Kidney (tissue), 14 donors: Measurements from ENCODE around the gene RIMKLB. TPM values are rescaled to one million over a fixed set of nuclear protein-coding genes. Genes with fewer than 3 reads are reported as not detected.

ENCODE experiments used
- DNase-seq, 5 donors: peaks; one replicate each; pipeline ENCODE4 v3.0.0-alpha.2; 2013 to 2020
- FAIRE-seq: peaks from 2 replicates; lab custom pipeline; 2012; peaks lifted over from hg19 to GRCh38; lab: Jason Lieb, UNC
- H3K27ac ChIP-seq, 2 donors: one replicate each; pipeline ENCODE4 v1.7.0; 2013; ENCODE audit warnings: low read depth in 2 of 2, low read length in 2 of 2, inconsistent platforms in 1 of 2
- H3K27me3 ChIP-seq: one replicate; pipeline ENCODE4 v1.7.1; 2013; ENCODE audit warnings: low read length, inconsistent platforms; ENCODE audit not compliant: control insufficient read depth, insufficient read depth
- H3K36me3 ChIP-seq, 3 donors: one replicate each; pipeline versions ENCODE4 v1.7.0 to v1.7.1; 2013; ENCODE audit warnings: low read length in 3 of 3, control low read depth in 1 of 3, inconsistent platforms in 1 of 3; ENCODE audit not compliant: insufficient read depth in 3 of 3, control insufficient read depth in 2 of 3
- H3K4me1 ChIP-seq, 3 donors: one replicate each; pipeline versions ENCODE4 v1.7.0 to v1.7.1; 2013; ENCODE audit warnings: low read length in 3 of 3, inconsistent platforms in 1 of 3, low read depth in 1 of 3; ENCODE audit not compliant: control insufficient read depth in 2 of 3, insufficient read depth in 2 of 3
- H3K4me3 ChIP-seq, 3 donors: one replicate each; pipeline versions ENCODE4 v1.7.0 to v1.8.1; 2013; ENCODE audit warnings: low read length in 3 of 3, control low read depth in 1 of 3, inconsistent platforms in 1 of 3
- H3K9ac ChIP-seq, 3 donors: one replicate each; pipeline versions ENCODE4 v1.7.0 to v1.7.1; 2013; ENCODE audit warnings: low read length in 3 of 3, control low read depth in 1 of 3, inconsistent platforms in 1 of 3
- H3K9me3 ChIP-seq, 3 donors: one replicate each; pipeline versions ENCODE4 v1.7.0 to v1.7.1; 2013; ENCODE audit warnings: low read length in 3 of 3, control low read depth in 1 of 3, inconsistent platforms in 1 of 3; ENCODE audit not compliant: control insufficient read depth in 2 of 3, insufficient read depth in 1 of 3
- CTCF ChIP-seq: IDR thresholded peaks from 3 replicates; pipeline ENCODE4 v1.5.1; 2012; ENCODE audit warnings: mild to moderate bottlenecking, moderate library complexity, borderline replicate concordance; ENCODE audit not compliant: insufficient read depth; ENCODE audit errors: extremely low read depth
- intact Hi-C: fragments of 100-400 bp; cut with DNase I; formaldehyde crosslinking; loops from one replicate; pipeline ENCODE4 v1.11.1; 2022
- polyA plus RNA-seq: library from polyadenylated mRNA; stranded (reverse); fragments of 350-450 nt; fragmentation: Illumina TruSeq; extraction: RNeasy Lipid Tissue Mini Kit (QIAGEN cat#74804); gene quantifications from one replicate; pipeline ENCODE4 v1.2.3, GENCODE V29; 2014; ENCODE audit warnings: low read depth, low replicate concordance; ENCODE audit not compliant: insufficient read depth
- total RNA-seq: library from RNA; stranded (reverse); fragmentation: NEBNext Ultra II Directional; extraction: Animal tissue kit (Norgen Biotek cat#: 25700); gene quantifications from one replicate; pipeline ENCODE4 v1.2.1, GENCODE V29; 2021
- donor health status: control.
- donor health status: control.
- donor health status: control.
- donor health status: control.
- donor health status: control.
- donor health status: DM: yes; HTN: yes; CAD: no.
- donor health status: Normal renal cell carcinoma (clear cell type).

RIMKLB gene
- total and polyA plus RNA-seq, 2 donors from 2014 or later = 38.0 to 45.5 TPM

- FAIRE-seq (no peak), DNase-seq (no peak)
- no peaks in the 10 kb centered on the region for H3K9me3 ChIP-seq
- no peak overlapping the region for H3K27ac ChIP-seq
- no peak overlapping the region for H3K4me3 ChIP-seq
- no peaks in the 10 kb centered on the region for H3K4me1 ChIP-seq
- no peaks in the 10 kb centered on the region for H3K27me3 ChIP-seq
- H3K9ac ChIP-seq = no peak overlapping the region
- intact Hi-C loops = no loop called here
- H3K36me3 ChIP-seq = peaks cover 0 to 3% (median 0%) of the 10 kb centered on the region in 3 donors
- no peak for TF ChIP-seq CTCF
Observed at GRCh38 chr12:8771072-8771471, 73.3 kb downstream of the RIMKLB start.

- Histone ChIP-seq H3K36me3 (peaks cover 0 to 2% (median 0%) of the 10 kb centered on the region in 3 donors), H3K4me3 (no peak overlapping the region), H3K27ac (no peak overlapping the region), H3K9ac (no peak overlapping the region), H3K27me3 (no peaks in the 10 kb centered on the region), H3K9me3 (no peaks in the 10 kb centered on the region), H3K4me1 (no peaks in the 10 kb centered on the region)
- peak in 4 of 5 donors; percentile 27 to 75 (median 44) for DNase-seq
- TF ChIP-seq CTCF = no peak
- intact Hi-C loops = no loop called here
- FAIRE-seq = no peak
Observed at GRCh38 chr12:8773461-8773860, 75.7 kb downstream of the RIMKLB start.

DNA sequence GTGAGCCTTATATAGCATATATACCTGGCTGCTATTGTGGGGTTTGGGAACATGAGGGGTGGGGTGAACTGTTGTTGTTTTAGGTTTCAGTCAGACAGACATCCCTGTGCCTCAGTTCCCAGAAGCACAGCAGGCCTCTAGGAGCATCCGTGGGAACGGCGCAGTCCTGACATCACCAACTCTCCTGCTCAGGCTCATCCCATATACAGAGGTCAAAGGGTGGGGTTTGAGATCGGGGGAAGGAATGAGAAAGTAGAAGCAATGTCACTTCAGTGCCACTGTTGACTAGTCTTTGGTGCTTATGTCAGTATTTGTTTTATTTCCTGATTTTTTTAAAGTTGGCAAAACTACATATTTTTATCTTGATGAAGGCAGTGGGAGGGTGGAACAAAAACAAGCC is 81.5 kb downstream of the RIMKLB start:
- no peak for TF ChIP-seq CTCF
- FAIRE-seq (no peak), DNase-seq (no peak)
- no peaks in the 10 kb centered on the region for H3K4me1 ChIP-seq
- no peaks in the 10 kb centered on the region for H3K9me3 ChIP-seq
- no peak overlapping the region for H3K4me3 ChIP-seq
- H3K36me3 ChIP-seq = no peaks in the 10 kb centered on the region
- no peak overlapping the region for H3K9ac ChIP-seq
- no peaks in the 10 kb centered on the region for H3K27me3 ChIP-seq
- intact Hi-C loops = no loop called here
- H3K27ac ChIP-seq = no peak overlapping the region

DNA sequence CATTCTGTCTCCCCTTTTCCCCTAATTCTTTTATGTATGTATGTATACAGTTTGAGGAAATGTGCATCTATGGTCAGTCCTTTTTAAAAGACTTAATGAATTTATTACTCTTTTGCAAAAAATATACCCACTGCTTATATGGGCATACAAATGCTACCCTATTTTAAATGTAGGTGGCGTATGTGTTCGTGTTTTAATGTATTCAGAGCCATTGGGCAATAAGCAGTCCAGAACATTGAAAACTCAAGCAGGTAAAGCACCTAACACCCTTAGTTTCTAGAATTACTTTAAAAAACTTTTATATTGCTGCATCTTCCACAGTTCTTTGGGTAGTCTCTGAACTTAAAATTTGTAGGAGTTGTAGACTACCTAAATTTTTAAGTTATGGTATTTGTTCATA is 82.1 kb downstream of the RIMKLB start:
- no peaks in the 10 kb centered on the region for H3K9me3 ChIP-seq
- no peak overlapping the region for H3K9ac ChIP-seq
- FAIRE-seq (no peak), DNase-seq (no peak)
- intact Hi-C loops = no loop called here
- no peak overlapping the region for H3K4me3 ChIP-seq
- H3K36me3 ChIP-seq = no peaks in the 10 kb centered on the region
- no peak overlapping the region for H3K27ac ChIP-seq
- no peaks in the 10 kb centered on the region for H3K4me1 ChIP-seq
- no peak for TF ChIP-seq CTCF
- H3K27me3 ChIP-seq = no peaks in the 10 kb centered on the region
